Smooth muscle cell of the brain vasculature (primary cell): ENCODE results near the gene AK3.
A peak's percentile ranks its signal among the peaks of the same experiment; 100 is the strongest.
"Not testable (repeated sequence)": the region's sequence is repeated elsewhere in the genome, so short reads cannot be mapped to it uniquely, and the experiment has no call there.

Experiments
- DNase-seq: peaks from one replicate; pipeline ENCODE4 v3.0.0-alpha.2; 2012; ENCODE audit warnings: low read depth, low spot score

Gene AK3

DNA sequence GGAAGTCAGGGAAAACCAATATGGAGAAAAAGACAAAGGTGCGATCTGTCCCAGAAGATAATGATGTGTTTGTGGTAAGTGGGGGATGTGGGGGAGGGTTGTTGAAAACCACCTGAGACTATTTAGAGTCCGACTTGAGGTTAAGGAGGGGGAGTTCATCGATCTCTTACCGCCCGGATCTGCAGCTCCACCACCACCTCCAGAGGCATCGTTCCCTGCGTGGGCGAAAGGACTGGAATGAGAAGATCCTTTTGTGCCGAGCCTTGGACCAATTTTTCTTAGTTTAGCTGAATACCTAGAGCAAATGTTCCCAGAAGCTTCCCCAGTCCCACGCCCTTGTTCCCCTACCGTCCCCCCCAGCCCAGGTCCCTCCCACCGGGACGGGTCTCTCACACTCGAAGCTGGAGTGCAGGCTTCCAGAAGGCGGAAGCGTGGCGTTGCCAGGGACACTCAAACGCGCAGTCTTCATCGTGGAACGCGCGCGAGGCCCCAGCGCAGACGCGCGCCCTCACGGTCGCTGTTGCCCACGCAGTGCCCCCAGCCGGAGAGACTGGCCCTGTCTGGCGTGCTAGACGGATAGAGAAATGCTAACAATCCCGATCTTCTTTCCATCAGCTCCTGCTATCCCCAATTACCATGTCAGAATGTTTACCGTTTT is 74.8 kb downstream of the AK3 start, which contains the start of gene SPATA6L:
Gene SPATA6L (minus strand): TSS at position 439 of the 658 bp plus-strand sequence. CDS start 230 bp downstream, at position 209.
- DNase-seq = no peak

DNA sequence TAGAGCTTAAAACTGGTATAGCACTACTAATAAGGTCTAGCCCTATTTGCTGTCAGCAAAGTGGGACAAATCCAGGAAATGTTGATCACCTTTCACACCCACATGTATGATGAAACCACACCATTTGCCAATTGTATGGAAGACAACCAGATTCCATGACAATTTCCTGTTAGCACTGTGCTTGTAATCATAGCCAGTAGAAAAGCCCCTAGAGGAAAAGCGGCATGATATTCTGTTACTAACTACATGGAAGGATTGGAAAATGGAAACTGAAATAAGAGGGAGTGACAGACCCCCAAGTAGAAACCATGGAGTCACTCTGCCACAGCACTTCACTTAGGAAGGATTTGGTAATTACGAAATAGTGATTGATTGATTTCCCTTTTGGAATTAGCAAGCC is 75.6 kb downstream of the AK3 start:
- DNase-seq = no peak

DNA sequence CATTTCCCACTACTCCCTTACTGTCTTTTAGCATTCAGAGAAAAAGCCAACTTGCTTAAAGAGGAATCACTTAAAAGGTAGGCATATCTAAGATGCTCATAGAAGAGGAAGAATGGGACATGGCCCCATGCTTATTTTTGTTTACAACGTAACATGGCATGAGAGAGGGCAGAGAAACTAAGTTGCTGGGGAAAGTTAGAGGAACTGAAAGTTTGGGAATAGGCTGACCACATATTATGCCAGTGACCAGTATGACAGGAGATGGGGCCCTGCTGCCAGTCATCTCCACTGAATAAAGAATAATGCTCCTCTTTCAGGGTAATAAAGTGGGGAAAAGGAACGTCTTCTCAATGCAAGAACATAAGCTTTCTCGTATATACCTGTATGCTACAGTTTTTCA is 77.0 kb downstream of the AK3 start:
- DNase-seq = no peak

DNA sequence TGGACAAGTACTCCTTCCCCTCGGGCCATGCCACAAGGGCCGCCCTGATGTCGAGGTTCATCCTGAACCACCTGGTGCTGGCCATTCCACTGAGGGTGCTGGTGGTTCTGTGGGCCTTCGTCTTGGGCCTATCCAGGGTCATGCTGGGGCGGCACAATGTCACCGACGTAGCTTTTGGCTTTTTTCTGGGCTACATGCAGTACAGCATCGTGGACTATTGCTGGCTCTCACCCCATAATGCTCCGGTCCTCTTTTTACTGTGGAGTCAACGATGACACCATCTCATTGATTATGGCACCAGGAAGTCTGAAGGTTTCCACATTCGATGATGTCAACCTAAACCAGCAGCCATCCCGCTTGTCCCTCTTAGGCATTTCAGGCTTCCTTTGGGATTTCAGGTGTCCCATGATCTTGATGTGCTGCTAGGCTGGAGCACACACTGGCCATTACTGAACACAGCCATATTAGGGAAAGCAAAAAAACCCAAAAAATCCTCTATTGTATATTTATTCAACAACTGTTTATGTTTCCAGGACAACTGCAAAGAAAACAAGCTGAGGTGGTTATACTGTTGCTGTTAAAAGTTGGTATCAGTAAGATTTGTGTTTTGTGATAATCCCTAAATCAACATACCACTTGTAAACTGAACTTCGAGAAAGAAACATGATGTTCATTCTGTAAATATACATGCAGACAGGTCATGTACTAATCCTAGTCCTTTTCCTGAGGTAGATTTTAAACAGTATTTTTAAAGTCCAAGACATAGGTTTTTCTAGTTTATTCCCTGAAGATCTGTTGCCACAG is 77.8 kb downstream of the AK3 start:
- no peak for DNase-seq

DNA sequence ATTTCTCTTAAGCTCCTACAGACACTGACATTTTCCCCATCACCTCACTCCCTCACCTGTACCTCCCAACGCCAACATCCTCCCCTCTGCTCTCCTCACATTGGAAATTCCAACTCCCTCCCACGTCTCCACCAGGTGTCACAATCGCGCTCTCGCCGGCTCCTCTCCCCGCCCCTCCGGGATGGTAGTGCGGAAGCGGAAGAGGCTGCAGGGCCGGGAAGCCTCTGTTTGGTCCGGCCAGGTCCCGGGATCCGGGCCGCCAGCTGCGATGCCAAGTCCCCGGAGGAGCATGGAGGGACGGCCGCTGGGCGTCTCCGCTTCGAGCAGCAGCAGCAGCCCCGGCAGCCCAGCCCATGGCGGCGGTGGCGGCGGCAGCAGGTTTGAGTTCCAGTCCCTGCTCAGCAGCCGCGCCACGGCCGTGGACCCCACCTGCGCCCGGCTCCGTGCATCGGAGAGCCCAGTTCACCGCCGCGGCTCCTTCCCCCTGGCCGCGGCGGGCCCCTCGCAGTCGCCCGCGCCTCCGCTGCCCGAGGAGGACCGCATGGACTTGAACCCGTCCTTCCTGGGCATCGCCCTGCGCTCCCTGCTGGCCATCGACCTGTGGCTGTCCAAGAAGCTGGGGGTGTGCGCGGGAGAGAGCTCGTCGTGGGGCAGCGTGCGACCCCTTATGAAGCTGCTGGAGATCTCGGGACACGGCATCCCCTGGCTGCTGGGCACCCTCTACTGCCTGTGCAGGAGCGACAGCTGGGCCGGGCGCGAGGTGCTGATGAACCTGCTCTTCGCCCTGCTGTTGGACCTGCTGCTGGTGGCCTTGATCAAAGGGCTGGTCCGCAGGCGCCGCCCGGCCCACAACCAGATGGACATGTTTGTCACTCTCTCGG is 78.7 kb downstream of the AK3 start, which contains the start of gene PLPP6:
Gene PLPP6 (plus strand): TSS at position 187 of the 881 bp plus-strand sequence. CDS start 82 bp downstream, at position 269.
- DNase-seq = peak; percentile 41

DNA sequence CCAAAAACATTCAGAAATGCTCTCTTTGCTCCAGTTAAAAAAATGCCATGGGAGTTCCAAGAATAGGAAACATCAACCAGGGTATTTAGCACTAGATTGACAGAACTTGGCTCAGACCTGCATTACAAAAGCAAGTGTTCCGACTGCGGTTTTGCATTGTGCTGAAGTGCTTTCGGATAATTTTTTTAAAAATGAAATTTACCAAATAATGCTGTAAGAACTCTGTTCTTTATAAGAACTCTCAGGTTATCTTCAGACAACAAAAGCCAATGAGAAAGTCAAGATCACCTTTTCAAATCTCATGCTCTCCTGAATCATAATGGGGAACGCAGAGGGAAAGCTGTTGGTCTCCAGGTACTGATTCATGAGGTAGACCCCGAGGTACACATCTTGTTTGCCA is 79.4 kb downstream of the AK3 start:
- DNase-seq = no peak

DNA sequence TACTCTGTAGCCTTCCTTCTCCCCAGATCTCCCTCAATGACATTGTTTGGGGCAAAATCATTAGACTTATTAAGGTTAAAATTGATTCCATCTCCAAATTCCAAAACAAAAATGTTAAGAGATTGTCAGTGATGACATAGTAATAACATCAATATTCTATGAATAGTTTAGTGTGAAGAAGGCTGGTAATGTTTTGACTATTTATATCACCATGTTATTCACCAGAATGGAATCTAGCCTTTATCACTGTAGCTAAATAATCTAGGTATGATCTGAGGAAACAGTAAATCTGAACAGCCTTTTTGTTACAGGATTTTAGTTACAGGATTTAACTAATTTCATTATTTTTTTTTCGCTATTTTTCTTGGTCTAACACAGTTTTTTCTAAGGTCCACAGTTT is 79.8 kb downstream of the AK3 start:
- no peak for DNase-seq

DNA sequence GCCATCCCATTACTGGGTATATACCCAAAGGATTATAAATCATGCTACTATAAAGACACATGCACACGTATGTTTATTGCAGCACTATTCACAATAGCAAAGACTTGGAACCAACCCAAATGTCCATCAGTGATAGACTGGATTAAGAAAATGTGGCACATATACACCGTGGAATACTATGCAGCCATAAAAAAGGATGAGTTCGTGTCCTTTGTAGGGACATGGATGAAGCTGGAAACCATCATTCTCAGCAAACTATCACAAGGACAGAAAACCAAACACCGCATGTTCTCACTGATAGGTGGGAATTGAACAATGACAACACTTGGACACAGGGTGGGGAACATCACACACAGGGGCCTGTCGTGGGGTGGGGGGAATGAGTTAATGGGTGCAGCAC is 80.3 kb downstream of the AK3 start:
- not testable (repeated sequence) for DNase-seq
